ENCODE data around the gene ST3GAL3. TPM values are rescaled to one million over a fixed set of nuclear protein-coding genes. Genes with fewer than 3 reads are reported as not detected.

ST3GAL3 gene
- total RNA-seq, 1 donor from 2014 or later, result 15.7 TPM

GRCh38 chr1:43851561-43852338, 144.4 kb downstream of the ST3GAL3 start:
- no peak for DNase-seq

DNA sequence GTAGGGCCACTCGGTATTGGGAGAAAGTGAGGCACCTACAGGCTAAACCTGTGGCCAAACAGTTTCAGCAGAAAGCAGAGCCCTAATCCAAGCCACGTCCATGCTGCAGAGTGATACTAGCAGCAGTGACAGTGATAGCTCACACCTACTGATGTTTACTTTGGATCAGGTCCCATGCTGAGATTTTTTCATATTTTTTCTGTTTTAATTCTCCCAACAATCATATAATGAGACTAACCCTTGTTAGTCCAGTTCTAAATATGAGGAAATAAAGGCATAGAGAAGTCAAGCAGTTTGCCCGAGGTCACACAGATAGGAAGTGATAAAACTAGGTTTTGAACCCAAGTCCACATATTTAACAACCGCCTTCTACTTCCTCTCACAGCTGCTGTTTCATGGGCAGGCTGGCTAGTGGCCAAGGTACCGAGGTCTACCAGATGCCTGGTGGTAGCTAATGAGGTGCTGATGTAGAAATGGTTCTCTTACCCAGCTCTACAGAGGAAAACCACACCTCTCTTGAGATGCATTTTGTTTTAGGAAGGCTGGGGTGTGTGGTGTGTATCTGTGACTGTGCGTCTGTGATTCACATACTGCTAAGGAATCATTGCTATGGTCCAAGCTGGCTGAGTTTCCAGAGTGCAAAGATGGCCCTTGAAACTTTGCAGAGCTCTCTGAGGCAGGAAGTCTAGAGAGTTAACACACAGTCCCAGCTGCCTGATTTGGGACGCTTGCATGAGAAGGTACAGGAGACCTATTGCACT, 146.0 kb downstream of the ST3GAL3 start:
- DNase-seq, result no peak

GRCh38 chr1:43854473-43854872, 147.1 kb downstream of the ST3GAL3 start:
- DNase-seq, result no peak

GRCh38 chr1:43856188-43856587, 148.9 kb downstream of the ST3GAL3 start:
- DNase-seq, result no peak

DNA sequence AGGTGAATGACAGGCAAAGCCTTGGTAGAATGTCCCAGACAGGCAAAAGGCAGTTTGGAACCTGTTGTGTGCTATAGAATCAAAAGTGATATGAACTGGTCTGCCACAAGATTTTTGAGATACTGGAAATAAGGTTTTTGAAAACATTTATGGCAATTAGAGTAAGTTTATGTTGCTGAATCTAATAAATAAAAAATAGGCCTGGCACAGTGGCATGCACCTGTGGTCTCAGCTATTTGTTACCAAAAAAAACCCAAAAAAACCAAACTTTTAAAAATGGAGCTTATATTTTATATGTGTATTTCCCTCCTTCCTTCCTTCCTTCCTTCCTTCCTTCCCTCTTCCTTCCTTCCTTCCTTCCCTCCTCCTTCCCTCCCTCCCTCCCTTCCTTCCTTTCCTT, 149.8 kb downstream of the ST3GAL3 start:
- DNase-seq, result no peak

DNA sequence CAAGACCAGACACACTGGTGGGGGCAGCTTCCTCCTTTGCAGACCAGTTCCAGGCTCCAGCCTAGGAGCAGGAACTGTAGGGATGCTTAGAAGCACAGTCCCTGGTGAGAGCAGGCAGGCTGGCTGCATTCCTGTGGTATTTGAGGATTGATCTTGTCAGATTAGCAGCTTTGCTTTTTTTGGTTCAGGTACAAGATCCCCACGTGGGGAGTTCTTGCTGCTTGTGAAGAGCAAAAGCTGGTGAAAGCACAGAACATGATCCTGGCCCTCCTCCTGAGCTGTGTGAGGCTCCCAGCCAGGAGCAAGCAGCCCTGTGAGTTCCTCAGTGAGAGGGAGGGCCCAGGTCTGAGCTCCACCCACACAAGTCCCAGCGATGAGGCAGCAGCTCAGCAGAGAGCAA, 151.0 kb downstream of the ST3GAL3 start:
- no peak for DNase-seq

DNA sequence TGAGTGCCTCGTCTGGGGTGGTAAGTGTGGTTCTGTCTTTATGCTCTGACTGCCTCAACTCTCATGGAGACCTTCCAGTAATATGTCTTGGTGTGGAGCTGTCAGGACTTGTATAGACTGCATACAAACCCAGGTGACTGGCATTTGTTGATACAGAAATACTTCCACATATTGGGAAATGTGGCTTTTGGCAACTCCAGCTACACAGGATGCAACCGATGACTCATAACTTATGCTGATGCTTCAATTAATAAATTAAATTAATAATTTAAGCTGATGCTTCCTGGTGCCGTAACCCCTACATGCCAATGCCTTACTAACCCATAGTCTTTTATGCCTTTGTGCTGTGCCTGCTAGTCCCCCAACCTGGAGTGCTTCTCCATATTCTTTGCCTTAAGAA, 154.0 kb downstream of the ST3GAL3 start:
- DNase-seq, result no peak

- no peak for DNase-seq
Measured at GRCh38 chr1:43861988-43862735, 154.8 kb downstream of the ST3GAL3 start.

GRCh38 chr1:43864111-43865045, 157.0 kb downstream of the ST3GAL3 start:
- DNase-seq, result no peak

- DNase-seq, result no peak
Measured at GRCh38 chr1:43866201-43866600, 158.9 kb downstream of the ST3GAL3 start.

DNA sequence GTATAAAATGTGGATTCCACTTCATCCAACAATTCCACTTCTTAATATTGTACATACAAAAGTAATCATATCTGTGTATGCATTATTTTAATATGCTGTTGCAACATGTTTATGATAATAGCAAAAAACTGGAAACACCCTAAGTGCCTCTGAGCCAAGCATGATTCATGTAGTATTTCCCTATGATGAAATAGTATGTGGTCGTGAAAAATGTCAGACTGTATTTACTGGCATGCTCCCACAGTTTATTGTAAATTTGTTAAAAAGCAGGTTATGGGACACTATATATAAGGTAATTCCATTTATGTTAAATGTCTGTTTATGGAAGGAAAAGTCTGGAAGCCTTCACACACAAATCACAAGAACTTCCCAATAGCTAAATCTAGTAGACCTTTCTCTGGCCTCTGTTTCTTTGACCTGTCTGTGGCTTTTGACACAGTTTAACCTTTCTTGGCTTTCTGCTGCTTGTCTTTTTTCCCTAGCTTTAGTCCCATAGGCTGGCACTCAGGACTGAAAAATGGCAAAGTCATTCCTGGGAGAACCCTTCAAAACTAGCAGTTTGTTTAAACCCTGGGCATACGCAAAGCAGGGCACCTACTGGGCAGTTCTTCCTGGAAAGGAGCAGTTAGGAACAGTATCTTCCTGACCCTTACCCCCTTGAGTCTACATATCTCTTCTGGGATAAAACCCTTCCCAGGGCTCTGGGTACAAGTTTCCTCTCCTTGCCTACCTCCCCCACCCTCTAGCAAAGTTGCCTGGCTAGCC, 160.8 kb downstream of the ST3GAL3 start:
- DNase-seq, result no peak

GRCh38 chr1:43868741-43869067, 161.4 kb downstream of the ST3GAL3 start:
- DNase-seq, result peak; percentile 62

- no peak for DNase-seq
Measured at GRCh38 chr1:43870306-43870705, 163.0 kb downstream of the ST3GAL3 start.

DNA sequence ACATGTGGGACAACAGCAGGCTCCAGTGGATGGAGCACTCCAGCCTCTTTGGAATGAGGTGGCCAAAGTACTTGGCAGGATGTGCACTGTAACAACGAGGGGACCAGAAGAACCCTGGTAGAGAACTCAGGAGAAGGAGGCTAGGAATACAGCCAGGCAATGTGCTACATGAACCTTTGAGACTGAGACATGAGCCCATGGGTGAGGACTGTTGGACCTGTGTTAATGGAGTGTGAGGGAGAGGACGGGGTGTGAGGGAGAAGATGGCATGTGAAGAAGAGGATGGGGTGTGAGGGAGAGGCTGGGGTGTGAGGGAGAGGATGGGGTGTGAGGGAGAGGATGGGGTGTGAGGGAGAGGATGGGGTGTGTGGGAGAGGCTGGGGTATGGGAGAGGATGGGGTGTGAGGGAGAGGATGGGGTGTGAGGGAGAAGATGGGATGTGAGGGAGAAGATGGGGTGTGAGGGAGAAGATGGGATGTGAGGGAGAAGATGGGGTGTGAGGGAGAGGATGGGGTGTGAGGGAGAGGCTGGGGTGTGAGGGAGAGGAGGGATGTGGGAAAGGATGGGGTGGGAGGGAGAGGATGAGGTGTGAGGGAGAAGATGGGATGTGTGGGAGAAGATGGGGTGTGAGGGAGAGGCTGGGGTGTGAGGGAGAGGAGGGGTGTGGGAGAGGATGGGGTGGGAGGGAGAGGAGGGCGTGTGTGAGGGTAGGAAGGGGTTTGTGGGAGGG, 164.0 kb downstream of the ST3GAL3 start:
- no peak for DNase-seq

DNA sequence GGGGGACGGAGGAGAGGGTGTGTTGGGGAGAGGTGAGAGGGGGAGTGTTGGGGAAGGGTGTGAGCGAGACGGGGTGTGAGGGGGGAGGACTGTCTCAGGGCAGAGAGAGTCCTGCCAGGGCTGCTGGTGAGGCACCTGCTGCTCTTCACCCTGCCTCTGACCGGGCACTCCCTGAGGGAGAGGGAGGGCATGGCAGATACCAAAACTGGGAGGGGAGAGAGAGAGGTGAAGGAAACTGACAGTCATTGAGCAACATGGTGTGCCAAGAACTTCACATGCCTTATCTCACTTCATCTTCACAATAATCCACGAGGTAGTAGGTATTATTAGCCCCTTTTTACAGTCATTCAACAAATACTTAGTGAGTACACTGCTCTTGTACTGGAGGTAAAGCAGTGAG, 164.9 kb downstream of the ST3GAL3 start:
- no peak for DNase-seq

DNA sequence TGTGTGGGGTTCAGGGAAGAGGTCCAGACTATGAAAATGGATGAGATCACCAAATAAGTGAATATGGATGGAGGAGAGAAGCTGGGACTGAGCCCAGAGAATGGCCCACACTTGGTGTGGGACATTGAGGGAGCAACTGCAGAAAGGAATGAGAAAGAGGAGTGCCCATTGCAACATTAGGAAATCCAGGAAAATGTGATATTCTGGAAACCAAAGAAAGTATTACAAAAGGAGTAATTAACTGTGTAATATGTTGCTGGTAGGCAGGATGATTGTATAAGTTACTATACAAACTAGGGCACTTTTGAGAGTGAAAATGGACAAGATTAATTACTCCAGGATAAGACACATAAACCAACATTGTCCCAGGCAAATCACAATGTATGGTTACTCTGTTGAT, 166.5 kb downstream of the ST3GAL3 start:
- no peak for DNase-seq

DNA sequence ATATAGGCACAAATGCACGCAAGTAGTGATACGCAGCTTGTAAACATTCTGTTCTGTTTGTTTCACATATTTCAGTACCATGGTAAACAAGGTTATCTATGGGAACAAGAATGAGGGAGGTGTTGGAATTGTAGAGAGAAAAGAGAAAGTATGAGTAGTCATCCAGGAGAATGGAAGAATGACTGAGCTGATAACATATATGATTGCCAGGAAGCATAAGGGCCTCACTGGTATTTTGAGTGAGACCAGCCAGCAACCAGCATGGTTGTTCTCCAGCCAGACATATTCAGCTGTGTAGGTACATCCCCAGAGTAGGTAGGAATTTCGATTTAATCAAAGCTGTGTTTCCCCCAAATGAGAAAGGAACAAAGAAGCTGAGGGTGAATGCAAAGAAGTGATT, 167.4 kb downstream of the ST3GAL3 start:
- DNase-seq, result no peak

DNA sequence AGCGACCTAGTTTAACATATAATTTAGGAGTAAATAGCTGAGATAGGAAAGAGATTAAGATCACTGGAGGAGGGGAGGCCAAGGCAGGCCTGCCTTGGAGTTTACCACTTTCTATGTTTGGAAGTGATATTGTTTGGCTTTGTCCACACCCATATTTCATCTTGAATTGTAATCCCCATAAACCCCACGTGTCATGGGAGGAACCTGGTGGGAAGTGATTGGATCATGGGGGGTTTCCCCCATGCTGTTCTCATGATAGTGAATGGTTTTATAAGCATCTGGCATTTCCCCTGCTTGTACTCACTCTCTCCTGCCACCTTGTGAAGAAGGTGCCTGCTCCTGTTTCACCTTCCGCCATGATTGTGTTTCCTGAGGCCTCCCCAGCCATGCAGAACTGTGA, 168.0 kb downstream of the ST3GAL3 start:
- no peak for DNase-seq

GRCh38 chr1:43877101-43877500, 169.8 kb downstream of the ST3GAL3 start:
- DNase-seq, result no peak

GRCh38 chr1:43878440-43878839, 171.1 kb downstream of the ST3GAL3 start:
- no peak for DNase-seq

- no peak for DNase-seq
Measured at GRCh38 chr1:43878854-43879253, 171.5 kb downstream of the ST3GAL3 start.
